ENCODE measurements around the gene AGMO. TPM values are rescaled to one million over a fixed set of nuclear protein-coding genes. Genes with fewer than 3 reads are reported as not detected.

AGMO gene
- total and polyA plus RNA-seq, 2 of the 8 experiments (the other 6 are each of a cell fraction or from before 2014, with no cell fraction given) = 0.22 to 0.45 TPM

DNA sequence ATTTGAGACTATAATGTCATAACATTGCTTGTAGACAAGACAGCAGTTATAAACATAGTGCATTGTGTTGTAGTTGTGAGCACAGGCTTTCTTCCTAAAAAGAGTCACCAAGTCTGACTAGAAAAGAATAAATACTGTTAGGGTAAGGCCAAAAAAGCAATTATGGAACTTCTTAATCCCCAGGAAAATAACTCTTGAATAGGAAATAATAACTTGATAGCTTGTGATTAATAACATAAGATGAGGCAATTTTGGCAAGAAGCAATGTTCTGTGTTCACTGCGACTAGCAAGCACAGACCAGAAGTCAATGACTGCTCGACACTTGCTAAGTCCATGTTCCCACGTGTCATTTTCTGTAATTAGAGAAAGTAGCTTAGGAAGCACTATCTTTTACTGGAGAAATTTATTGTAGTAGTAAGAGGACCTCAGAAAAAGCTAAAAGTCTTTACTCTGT, 97.1 kb downstream of the AGMO start:
- H3K27me3 ChIP-seq (replicated peaks in 1 of 4; ENCODE audit: control insufficient read depth in 3 of 4, extremely low read depth in 1 of 4, insufficient read depth in 3 of 4, low read length in 3 of 4) = no peaks in the 10 kb centered on the region
- no peak overlapping the region for H3K56ac ChIP-seq (replicated peaks; ENCODE audit: insufficient read length, low read depth, low read length)
- no peaks in the 10 kb centered on the region for H3K36me3 ChIP-seq (ENCODE audit: control insufficient read depth in 2 of 4, insufficient read depth in 4 of 4, low read length in 3 of 4)
- H3K23ac ChIP-seq (ENCODE audit: insufficient read length) = no peak overlapping the region
- FAIRE-seq (no peak), DNase-seq (ENCODE audit: low read depth in 1 of 2, low spot score in 2 of 2) (no peak)
- H3K4ac ChIP-seq (replicated peaks; ENCODE audit: insufficient read length, low read depth, low read length) = no peak overlapping the region
- no peak overlapping the region for H4K8ac ChIP-seq (ENCODE audit: extremely low read depth, insufficient read depth, low read length)
- no peaks in the 10 kb centered on the region for H3K79me1 ChIP-seq (ENCODE audit: low read depth, low read length)
- no peak overlapping the region for H2BK20ac ChIP-seq (ENCODE audit: low read length)
- H3K23me2 ChIP-seq (ENCODE audit: low read depth, low read length) = no peaks in the 10 kb centered on the region
- WGBS, 2 experiments (ENCODE audit: extremely low coverage in 1 of 2, insufficient coverage in 1 of 2, insufficient read length in 1 of 2, insufficient replicate concordance in 2 of 2, low coverage in 1 of 2, low lambda C conversion rate in 2 of 2, missing lambda C conversion rate in 1 of 2) = 94% methylated on average over 3 of the region's 3 CpGs; no CpG with 5 or more reads in 1 of the 2 experiments
- H3K18ac ChIP-seq (ENCODE audit: extremely low read depth, low read length) = no peak overlapping the region
- H2BK15ac ChIP-seq (ENCODE audit: low read length) = no peak overlapping the region
- no peak overlapping the region for H3K27ac ChIP-seq (ENCODE audit: low read depth, low read length)
- H2BK12ac ChIP-seq (ENCODE audit: low read depth, low read length) = no peak overlapping the region
- ChIA-PET POLR2A (ENCODE audit: partially characterized antibody) (no interaction called here), CTCF (ENCODE audit: partially characterized antibody) (interaction anchor here (0.6 to 1.9 kb wide), 3 partner anchors 13 to 1953 kb away, joined by 3 to 5 read pairs (median 4); no protein-coding TSS in a partner anchor)
- no peak overlapping the region for H4K5ac ChIP-seq (ENCODE audit: insufficient read length, low read depth, low read length)
- no peak overlapping the region for H3K4me3 ChIP-seq (ENCODE audit: extremely low read depth in 1 of 4, insufficient read depth in 2 of 4, low read depth in 3 of 4, low read length in 4 of 4)
- no peaks in the 10 kb centered on the region for H3K9me3 ChIP-seq (ENCODE audit: insufficient read depth in 2 of 2, low read depth in 1 of 2, low read length in 1 of 2)
- no peak overlapping the region for H4K91ac ChIP-seq (replicated peaks; ENCODE audit: insufficient read length, low read length)
- no peaks in the 10 kb centered on the region for H3K4me1 ChIP-seq (replicated peaks in 1 of 4; ENCODE audit: control insufficient read depth in 3 of 4, insufficient read depth in 4 of 4, low read length in 3 of 4)
- H3K4me2 ChIP-seq (ENCODE audit: insufficient read depth in 1 of 2, low read depth in 2 of 2, low read length in 2 of 2) = no peak overlapping the region
- H2BK5ac ChIP-seq (ENCODE audit: low read depth, low read length) = no peak overlapping the region
- no peak overlapping the region for H3K9ac ChIP-seq (replicated peaks in 1 of 4; ENCODE audit: extremely low read depth in 1 of 4, low read depth in 3 of 4, low read length in 3 of 4)
- H2BK120ac ChIP-seq (replicated peaks; ENCODE audit: low read depth, low read length) = no peak overlapping the region
- no peaks in the 10 kb centered on the region for H3K79me2 ChIP-seq (ENCODE audit: control insufficient read depth in 1 of 2, insufficient read depth in 2 of 2, low read length in 2 of 2)
- H4K20me1 ChIP-seq (replicated peaks in 1 of 2; ENCODE audit: control insufficient read depth in 1 of 2, insufficient read depth in 2 of 2, low read length in 2 of 2) = no peaks in the 10 kb centered on the region
- H2AFZ ChIP-seq (ENCODE audit: low read length) = no peak overlapping the region
- H2AK5ac ChIP-seq (ENCODE audit: low read depth, low read length) = no peak overlapping the region
- TF ChIP-seq JUND (IDR thresholded peaks at IDR 0.05; ENCODE audit: low read length) = no peak
- no peak for TF ChIP-seq HDAC2 (IDR thresholded peaks at IDR 0.05; ENCODE audit: borderline replicate concordance in 1 of 2, low read depth in 2 of 2, low read length in 2 of 2)
- no peak for TF ChIP-seq RNF2 (IDR thresholded peaks at IDR 0.05; ENCODE audit: borderline replicate concordance, low read depth, low read length, missing control alignments, poor library complexity, severe bottlenecking)
- no peak for TF ChIP-seq EZH2 (IDR thresholded peaks at IDR 0.05; ENCODE audit: low read depth, low read length, severe bottlenecking)
- no peak for TF ChIP-seq JUN (IDR thresholded peaks at IDR 0.05; ENCODE audit: low read depth, low read length)
- no peak for TF ChIP-seq CBX5 (IDR thresholded peaks at IDR 0.05; ENCODE audit: low read depth, low read length)
- TF ChIP-seq ZNF274 (IDR thresholded peaks at IDR 0.05; ENCODE audit: borderline replicate concordance, extremely low read depth, low read length) = no peak
- TF ChIP-seq, protein P1, sequence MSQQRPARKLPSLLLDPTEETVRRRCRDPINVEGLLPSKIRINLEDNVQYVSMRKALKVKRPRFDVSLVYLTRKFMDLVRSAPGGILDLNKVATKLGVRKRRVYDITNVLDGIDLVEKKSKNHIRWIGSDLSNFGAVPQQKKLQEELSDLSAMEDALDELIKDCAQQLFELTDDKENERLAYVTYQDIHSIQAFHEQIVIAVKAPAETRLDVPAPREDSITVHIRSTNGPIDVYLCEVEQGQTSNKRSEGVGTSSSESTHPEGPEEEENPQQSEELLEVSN (IDR thresholded peaks at IDR 0.05) = no peak
- no peak for TF ChIP-seq KDM1A (IDR thresholded peaks at IDR 0.05; ENCODE audit: borderline replicate concordance, low read length)
- H3K14ac ChIP-seq (ENCODE audit: insufficient read length) = no peak overlapping the region
